Eye (tissue), 1 donor: ENCODE measurements around the gene TGFBR3L.
A peak's percentile ranks its signal among the peaks of the same experiment; 100 is the strongest.

Source experiments
- DNase-seq: peaks from one replicate; pipeline ENCODE4 v3.0.0-alpha.2; 2015

TGFBR3L gene

DNA sequence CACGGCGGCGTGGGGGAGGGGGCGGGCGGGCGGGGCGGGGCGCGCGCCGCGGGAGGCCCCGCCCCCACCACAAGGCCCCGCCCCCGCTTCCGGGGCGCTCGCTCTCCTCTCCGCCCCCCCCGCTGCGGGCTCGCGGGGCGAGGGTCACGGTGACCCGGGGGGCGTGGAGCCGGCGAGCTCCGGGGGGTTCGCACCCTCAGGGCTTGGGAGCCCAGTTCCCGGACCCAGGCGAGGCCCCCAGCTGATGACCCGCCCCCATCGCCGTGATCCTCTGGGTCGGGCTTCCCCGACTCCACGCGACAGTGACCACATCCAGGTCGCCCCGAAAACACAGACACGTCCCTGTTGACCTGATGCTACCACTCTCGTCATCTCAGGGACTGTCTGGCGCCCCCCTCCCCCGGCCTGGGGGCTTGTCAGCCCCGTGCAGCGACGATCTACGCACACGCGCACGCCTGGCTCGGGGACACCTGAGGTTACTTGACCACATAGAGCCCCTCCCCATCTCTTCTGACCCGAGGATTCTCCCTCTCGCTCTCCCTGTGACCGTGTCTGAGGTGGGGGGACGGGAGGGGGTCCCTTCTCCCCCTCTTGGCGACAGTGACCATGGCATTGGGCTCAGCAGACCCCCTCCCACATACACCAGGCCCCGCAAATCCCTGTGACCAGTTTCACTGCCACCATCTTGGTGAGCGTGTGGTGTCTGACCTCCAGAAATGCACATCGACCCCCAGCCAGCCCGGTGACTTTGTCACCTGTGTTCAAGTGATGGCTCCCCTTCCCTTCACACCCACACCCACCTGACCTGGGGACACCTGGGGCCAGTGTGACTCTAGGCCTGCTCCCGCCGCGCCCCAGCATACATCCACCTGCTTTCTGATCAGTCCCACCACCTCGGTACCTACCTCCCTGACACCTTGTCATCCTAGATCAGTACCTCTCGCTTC, 10.3 kb upstream of the TGFBR3L start:
- peak; percentile 55 for DNase-seq

DNA sequence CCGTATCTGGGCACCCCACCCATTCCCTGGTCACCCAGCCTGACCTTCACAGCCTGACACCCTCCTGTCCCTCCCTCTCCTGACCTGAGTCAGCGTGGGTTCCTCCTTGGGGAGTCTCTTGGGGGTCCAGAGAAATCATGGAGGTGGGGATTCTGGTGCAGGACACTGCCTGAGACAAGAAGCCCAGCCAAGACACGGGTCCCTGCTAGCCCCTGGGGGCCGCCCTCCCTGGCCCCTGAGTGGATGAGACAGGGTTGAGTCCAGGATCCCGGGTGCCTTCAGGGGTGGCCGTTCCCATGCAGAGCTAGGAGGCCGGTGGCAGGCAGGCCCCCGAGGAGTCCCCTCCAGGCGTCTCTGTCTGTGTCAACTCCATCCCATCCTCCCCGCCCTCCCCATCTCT, 9.4 kb upstream of the TGFBR3L start:
- no peak for DNase-seq

DNA sequence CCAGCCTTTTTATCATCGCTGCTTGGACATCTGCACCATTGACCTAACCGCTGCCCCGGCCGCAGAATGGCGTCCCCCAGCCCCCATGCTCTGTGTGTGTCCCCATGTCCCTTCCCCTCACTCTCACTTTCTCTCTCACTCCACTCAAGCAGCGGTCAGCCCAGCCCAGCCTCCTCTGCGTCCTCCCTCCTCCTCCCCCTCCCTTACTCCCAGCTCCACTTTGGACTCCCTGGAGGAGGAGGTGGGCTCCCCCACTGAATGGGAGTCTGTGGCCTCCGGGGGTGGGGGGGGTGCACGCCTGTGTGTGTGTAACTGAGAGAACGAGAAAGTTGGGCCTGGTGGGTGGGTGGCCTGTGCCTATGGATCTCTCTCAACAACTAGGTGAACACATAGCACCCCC, 8.8 kb upstream of the TGFBR3L start:
- no peak for DNase-seq

DNA sequence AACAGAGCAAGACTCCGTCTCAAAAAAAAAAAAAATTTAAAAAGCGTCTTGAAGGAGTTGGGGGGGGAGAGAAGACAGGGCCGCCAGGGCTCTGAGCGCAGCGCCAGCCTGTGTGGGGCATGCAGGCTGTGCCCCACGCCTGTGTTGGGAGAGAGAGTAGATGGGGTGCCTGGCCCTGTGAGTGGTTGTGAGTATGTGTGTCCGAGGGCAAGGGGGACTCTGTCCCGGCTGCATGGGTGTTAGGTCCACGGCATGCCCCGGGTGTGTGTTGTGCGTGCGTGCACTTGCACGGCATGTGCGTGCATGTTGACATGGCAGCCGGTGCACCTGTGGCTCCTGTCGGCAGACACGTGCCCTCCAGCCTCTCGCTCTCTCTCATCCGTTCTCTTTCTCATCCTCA, 7.5 kb upstream of the TGFBR3L start:
- no peak for DNase-seq

DNA sequence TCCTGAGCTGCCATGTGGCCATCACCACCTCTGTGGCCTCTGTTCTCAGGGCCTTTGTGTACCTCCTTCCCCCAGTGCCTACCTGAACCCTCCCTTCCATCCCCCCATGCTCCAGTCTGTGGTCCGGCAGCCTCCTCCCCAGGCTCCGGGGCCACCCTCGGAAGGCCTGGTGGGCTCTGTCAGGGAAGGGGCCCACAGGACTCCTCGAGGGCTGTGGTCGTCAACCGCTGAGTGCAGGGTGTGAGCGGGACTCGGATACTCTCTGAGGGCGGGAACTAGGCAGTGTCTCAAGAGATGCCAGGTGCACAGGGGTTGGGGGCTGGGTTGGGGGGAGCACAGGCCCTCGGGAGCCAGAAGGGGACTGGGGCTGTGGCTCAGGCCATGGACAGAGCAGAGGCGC, 7.1 kb upstream of the TGFBR3L start:
- DNase-seq: no peak

DNA sequence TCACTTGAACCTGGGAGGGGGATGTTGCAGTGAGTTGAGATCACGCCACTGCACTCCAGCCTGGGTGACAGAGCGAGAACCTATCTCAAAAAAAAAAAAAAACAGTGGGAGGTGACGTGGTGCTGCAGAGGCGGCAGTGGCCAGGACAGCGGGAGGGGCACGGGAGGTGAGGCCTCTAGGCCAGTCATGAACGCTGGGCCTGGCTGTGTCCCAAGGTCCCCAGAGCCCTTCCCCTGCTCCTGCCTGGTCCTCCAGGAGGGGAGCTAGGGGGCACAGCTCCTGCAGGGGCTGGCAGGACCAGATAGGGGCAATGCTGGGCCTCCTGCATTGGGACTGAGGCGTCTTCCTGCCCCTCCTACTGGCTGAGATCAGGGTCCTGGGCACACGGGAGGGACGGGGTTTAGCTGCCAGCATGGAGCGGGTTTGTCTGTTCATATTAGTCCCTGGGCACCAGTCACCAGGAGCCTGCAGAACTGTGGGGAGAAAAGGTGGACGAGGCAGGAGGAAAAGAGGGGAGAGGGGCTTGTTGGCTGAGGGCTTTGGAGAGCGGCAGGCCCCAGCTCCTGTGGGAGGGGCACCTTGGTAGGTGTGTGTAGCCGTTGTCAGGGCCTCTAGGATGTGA, 6.4 kb upstream of the TGFBR3L start:
- no peak for DNase-seq

DNA sequence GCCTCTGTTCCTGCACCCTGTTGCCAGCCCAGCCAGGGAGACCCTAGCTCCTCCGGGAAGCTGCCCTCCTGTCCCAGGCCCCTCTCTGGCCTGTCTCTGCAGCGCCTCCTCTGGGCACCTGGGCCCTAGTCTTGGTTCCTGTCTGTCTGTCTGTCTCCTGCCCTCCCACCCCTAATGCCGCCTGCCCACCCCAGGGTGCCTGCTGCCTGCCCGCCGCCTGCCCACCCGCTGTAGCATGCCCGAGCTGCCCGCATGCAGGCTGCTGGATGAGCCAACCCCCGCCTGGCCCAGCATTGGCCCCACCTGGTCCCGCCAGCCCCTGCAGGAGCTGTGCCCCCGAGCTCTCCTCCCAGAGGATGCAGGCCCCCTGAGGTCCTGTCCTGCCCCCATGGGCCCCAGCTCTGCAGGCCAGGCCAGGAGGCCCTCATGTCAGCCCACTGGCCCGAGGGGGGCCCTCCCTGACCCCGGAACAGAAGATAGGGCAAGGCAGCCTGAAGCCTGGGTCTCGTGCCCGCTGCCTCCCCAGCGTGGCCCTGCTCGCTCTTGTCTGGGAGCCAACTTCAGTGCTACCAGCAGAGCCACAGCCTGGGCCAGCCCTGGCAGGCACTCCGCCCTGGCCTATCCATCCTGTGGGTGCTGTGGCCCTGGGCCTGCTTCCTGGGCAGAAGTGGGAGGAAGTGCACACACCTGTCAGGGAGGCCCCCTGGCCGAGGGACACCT, 5.7 kb upstream of the TGFBR3L start:
- DNase-seq: no peak

DNA sequence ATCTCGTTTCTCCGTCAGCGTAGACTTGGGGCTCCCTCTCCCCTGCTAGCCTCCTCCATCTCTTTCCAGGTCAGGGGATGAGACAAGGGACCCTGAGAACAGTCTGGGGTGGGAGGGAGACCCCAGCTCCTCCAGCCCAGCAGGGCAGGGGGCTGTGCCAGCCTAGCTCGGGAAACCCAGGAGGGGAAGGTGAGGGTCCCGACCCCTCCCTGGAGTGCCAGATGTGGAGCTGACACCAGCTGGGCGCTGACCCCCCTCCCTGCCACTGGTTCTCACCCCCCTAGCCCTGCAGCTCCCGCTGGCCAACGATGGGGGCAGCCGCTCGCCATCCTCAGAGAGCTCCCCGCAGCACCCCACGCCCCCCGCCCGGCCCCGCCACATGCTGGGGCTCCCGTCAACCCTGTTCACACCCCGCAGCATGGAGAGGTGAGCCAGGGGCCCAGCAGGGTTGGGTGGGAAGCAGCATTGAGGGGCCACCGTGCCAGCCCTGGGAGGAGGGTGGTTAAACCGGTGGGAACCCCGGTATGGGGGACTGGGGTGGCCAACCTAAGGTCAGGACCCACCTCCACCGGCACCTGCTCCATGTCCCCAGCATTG, 5.1 kb upstream of the TGFBR3L start:
- no peak for DNase-seq

DNA sequence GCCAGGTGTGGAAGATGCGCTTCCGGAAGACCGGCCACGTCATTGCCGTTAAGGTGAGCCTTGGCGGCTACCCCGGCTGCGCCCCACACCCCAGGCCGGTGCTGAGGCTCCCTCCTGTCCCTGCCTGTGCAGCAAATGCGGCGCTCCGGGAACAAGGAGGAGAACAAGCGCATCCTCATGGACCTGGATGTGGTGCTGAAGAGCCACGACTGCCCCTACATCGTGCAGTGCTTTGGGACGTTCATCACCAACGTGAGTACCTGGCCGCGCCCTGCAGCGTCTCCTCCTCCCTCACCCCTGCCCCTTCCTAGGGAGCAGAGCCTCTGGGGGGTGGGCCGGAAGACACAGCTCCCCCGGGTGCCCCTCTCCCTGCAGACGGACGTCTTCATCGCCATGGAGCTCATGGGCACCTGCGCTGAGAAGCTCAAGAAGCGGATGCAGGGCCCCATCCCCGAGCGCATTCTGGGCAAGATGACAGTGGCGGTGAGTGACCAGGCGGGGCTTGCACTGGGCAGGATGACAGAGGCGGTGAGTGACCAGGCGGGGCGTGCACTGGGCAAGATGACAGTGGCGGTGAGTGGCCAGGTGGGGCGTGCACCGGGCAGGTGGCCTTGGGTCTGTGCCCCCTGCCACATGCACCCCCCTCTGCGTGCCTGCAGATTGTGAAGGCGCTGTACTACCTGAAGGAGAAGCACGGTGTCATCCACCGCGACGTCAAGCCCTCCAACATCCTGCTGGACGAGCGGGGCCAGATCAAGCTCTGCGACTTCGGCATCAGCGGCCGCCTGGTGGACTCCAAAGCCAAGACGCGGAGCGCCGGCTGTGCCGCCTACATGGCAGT, 4.1 kb upstream of the TGFBR3L start:
- no peak for DNase-seq

DNA sequence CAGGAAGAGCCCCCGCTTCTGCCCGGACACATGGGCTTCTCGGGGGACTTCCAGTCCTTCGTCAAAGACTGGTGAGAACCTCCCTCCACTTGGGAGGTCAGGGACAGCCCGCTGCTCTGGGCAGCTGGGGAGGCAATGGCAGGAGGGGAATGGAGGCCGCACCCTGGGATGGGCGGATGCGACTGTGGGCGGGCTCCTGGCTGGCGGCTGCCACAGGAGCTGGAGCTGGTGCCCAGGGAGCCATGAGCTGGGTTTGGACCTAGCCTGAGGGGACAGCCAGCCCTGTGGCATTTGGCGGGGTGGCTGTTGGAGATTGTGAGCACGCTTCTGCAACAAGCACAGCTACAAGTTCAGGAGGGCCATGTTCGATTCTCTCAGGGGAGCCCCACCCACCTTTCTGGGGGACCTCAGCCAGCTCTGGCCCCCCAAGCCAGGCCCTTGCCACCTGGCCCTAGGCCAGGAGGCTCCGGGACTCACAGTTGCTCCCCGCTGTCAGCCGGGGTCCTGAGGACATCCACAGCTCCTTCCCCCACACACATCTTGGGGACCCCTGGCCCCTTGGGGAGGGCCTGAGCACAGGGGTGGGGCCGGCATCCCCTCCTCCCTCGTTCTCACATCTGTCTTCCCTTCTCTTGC, 3.0 kb upstream of the TGFBR3L start:
- no peak for DNase-seq

DNA sequence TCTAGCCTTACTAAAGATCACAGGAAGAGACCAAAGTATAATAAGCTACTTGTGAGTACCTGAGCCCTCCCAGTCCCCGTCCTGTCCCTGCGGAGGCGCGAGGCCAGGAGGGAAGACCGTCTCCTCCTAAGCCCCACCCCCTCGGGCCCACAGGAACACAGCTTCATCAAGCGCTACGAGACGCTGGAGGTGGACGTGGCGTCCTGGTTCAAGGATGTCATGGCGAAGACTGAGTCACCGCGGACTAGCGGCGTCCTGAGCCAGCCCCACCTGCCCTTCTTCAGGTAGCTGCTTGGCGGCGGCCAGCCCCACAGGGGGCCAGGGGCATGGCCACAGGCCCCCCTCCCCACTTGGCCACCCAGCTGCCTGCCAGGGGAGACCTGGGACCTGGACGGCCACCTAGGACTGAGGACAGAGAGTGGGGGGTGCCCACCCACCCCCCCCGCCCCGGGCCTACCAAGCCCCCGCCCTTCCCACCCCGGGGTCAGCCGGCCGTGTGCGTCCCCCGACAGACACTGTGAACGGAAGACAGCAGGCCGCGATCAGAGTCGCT, 2.4 kb upstream of the TGFBR3L start:
- no peak for DNase-seq

DNA sequence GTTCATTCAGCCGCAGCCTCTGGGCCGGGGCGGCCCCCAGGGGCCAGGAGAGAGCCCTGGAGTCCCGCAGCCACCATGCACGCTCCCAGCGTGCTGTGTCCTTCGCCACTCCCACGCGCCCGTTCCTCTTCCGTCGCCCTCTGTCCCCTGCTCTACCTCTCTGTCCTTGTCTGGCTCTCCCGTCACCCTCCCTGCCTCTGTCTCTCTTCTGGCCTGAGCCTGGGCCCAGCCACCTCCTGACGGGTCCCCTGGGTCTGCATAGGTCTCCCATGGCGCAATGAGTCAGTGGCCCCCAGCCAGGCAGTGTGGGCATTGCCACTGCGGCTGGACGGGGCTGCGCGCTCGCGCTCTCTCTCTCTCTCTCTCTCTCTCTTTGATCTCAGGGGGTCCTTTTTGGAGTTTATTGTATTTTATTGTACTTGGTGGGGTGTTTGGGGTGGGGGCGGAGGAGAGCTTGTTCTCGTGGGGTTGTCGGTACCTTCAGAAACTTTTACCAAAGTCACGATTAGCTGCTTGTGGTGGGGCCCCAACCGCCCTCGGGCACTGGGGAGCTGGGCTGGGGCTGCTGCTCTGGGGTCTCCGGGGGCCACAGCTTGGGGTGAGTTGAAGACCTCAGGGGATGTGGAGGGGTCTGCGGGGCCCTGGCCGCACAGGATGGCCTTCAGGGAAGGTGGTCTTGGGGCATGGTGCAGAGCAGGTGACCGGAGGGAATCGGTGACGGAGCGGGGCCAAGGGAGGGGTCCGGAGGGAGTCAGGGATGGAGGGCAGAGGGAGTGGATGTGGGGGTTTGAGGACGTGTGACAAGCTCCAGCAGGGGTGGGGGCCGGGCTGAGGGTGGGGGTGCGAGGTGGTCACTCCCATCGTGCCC, 1.7 kb upstream of the TGFBR3L start:
- no peak for DNase-seq

DNA sequence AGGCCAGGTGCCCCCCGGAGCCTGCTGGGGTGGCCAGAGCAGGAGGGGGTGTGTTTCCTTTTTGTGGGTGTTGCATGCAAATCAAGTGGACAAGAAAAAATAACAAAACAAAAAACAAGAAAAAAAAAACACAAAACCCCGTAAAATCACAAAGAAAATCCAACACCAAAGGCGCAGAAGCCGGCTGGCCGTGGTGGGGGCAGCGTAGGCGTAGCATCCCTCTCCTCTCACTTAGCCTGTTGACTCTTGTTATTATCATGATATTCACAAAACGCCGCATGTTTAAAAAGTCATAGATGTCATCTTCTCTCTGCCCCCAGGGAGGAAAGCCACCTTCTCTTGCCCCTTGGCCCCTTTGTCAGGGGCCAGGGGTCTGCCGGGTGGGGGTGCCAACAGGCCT, 978 bp upstream of the TGFBR3L start:
- no peak for DNase-seq

DNA sequence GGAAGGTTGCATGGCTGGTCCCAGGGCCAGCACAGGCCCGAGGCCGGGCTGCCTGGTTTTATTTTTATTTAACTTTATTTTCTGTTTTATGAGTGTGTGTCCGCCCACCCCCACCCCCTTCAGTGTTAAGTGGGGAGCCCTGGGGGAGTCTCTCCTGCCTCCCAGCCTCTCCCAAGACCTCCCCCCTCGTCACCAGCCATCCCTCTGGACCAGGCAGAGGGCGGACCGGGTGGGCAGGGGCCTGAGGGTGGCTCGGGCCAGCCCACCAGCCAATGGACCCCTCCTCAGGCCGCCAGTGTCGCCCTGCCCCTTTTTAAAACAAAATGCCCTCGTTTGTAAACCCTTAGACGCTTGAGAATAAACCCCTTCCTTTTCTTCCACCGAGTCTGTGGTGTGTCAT, 531 bp upstream of the TGFBR3L start:
- DNase-seq: no peak

DNA sequence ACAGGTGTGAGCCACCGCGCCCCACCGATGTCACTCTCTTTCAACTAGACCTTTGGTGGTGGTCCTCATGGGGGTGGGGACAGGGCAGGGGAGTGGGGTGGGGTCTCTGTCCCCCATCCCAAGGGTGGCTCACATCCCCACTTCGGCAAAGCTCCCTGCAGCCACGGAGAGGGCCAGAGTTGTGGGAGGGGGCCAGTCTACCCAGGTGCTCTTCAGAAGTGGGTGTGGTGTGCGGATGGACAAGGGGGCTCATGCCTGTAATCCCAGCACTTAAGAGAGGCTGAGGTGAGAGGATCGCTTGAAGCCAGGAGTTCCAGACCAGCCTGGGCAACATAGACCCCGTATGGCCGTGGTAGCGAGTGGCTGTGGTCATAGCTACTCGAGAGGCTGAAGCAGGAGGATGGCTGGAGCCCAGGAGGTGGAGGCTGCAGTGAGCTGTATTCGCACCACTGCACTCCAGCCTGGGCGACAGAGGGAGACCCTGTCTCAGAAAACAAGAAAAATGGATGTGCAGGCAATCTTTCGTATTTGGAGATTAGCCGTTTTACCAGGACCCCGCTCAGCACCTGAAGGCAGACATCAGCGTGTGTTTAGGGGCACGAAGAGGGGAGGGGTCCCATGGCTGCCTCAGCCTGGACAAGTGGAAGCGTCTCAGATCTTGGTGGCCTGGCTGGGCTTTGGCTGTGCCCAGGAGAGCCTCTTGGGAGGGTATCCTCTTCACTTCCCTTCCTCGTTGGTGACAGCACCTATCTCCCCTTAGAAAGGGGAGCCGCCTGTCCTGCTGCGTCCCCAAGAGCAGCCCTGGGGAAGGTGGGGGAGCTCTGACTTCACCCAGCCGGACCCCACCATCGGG, 846 bp downstream of the TGFBR3L start:
- peak; percentile 47 for DNase-seq

DNA sequence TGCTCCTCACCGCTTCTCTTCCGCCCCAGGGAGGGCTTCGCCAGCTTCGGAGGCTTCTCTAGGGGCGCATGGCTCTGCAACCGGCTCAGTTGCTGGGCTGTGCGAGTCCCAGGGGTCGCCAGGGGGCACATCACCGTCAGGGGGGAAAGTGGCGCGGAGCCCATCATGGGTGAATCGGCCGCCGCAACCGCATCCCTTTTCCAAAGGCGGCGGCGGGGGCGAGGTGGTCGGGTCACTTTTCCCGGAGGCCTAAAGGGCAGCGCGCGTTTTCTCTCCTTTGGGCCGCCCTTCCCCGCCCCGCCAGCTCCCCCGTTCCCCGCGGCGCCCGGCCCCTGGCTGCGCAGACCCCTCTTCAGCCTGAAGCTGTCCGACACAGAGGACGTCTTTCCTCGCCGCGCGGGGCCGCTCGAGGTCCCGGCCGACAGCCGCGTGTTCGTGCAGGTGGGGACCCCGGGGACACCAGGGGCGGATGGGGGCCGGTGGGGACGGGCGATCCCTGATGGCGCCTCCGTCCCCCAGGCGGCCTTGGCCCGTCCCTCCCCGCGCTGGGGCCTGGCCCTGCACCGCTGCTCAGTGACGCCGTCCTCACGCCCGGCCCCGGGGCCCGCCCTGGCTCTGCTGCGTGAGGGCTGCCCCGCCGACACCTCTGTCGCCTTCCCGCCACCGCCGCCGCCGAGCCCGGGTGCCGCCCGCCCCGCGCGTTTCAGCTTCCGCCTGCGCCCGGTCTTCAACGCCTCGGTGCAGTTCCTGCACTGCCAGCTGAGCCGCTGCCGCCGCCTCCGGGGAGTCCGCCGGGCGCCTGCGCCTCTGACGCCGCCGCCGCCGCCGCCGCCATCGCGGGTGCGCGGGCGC, 1.7 kb downstream of the TGFBR3L start:
- DNase-seq: peak; percentile 56

DNA sequence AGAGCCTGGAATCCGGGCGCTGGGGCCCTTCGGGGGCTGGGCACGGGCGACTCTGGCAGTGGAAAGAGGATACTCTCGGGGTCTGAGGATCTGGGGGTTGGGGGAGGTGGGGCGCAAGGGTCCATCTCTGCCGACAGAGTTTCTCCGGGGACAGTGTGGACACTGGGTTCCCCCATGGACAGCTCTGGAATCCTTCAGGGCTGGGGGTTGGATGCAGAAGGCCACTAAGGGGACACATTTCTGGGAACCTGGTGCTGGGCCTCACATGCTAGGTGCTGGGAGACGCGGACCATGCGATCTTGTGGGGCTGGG, 2.3 kb downstream of the TGFBR3L start:
- DNase-seq: peak; percentile 54

DNA sequence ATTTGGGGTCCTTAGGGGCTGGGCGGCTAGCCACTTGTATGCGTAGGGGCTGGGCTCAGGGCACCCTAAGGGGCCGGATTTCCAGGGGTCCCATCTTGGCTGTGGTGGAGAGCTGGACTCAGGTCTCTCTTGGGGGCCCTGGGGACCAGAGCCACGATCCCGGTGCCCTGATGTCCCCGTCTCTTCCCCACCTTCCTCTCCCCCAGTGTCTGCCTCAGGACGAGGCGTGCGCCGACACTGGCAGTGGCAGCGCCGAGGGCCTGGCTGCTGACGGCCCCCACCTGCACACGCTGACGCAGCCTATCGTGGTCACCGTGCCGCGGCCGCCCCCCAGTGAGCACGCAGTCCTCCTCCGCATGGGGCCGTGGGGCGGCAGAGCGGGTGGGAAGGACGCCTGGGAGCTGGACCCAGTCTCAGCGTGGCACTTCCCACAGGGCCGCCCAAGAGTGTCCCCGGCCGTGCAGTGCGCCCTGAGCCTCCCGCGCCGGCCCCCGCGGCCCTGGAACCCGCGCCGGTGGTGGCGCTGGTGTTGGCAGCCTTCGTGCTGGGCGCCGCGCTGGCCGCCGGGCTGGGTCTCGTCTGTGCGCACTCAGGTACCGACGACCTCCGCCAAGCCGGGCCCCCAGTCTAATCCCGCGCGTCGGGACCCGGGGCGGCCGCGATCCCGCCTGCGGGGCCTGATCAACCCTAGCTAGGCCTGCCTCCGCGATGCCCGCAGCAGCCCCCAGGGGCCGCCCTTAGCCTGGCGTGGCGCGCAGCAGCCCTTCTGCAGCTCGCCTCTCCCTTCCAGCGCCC, 2.8 kb downstream of the TGFBR3L start:
- peak; percentile 81 for DNase-seq
